T-cell (primary cell): ENCODE measurements around the gene ERGIC1. TPM values are rescaled to one million over a fixed set of nuclear protein-coding genes. Genes with fewer than 3 reads are reported as not detected.

Experiments used
- ATAC-seq, 4 experiments: fragments of 200-7000 bp in 3 of 4; fragments of 150-1000 bp in 1 of 4; cut with Tn5 transposase; replicated peaks in 1 of 4; 1 replicate in 3 of 4; 2 replicates in 1 of 4; pipeline ENCODE4 v1.10.0; 2021; ENCODE audit warnings: moderate library complexity in 3 of 4, mild to moderate bottlenecking in 2 of 4, moderate number of reproducible peaks in 1 of 4
- CTCF ChIA-PET, 2 donors: fragments of 300-600 bp; sonication (Branson Sonifier 250); formaldehyde crosslinking; loops; one replicate each; lab custom pipeline; 2022; ENCODE audit warnings: antibody characterized with exemption in 2 of 2; lab: Charles Lee
- POLR2A ChIA-PET, 2 donors: fragments of 300-600 bp; sonication (Branson Sonifier 250); formaldehyde crosslinking; loops; one replicate each; lab custom pipeline; 2022; ENCODE audit warnings: antibody characterized with exemption in 2 of 2; lab: Charles Lee
- DNase-seq, 35 experiments: peaks; one replicate each; pipeline versions ENCODE4 v3.0.0 to v3.0.0-alpha.2; 2013 to 2023
- H3K27ac ChIP-seq: one replicate; pipeline ENCODE4 v1.5.1; 2013; ENCODE audit warnings: low read length
- H3K27me3 ChIP-seq, 2 experiments: replicated peaks in 1 of 2; 1 replicate in 1 of 2; 2 replicates in 1 of 2; pipeline versions ENCODE4 v1.6.1 to v1.7.0; 2013; ENCODE audit warnings: low read length in 1 of 2, mixed read lengths in 1 of 2; ENCODE audit not compliant: control insufficient read depth in 2 of 2, insufficient read depth in 2 of 2; ENCODE audit errors: extremely low read depth in 1 of 2
- H3K36me3 ChIP-seq, 2 donors: 1 replicate in 1 of 2; 2 replicates in 1 of 2; pipeline versions ENCODE4 v1.6.1 to v1.7.0; 2013; ENCODE audit warnings: low read length in 1 of 2; ENCODE audit not compliant: control insufficient read depth in 2 of 2, insufficient read depth in 1 of 2; ENCODE audit errors: extremely low read depth in 1 of 2
- H3K4me1 ChIP-seq, 2 experiments: 1 replicate in 1 of 2; 2 replicates in 1 of 2; pipeline versions ENCODE4 v1.6.1 to v1.7.0; 2013; ENCODE audit warnings: low read length in 2 of 2, mixed read lengths in 1 of 2; ENCODE audit not compliant: insufficient read depth in 2 of 2, control insufficient read depth in 1 of 2; ENCODE audit errors: extremely low read depth in 1 of 2
- H3K4me3 ChIP-seq, 2 donors: 1 replicate in 1 of 2; 2 replicates in 1 of 2; pipeline versions ENCODE4 v1.5.1 to v1.7.0; 2013; ENCODE audit warnings: mild to moderate bottlenecking in 2 of 2, low read length in 1 of 2, moderate library complexity in 1 of 2; ENCODE audit not compliant: control insufficient read depth in 1 of 2; ENCODE audit errors: extremely low read depth in 1 of 2
- H3K9me3 ChIP-seq: 2 replicates; pipeline ENCODE4 v1.7.0; 2013
- H3K27ac Mint-ChIP-seq, 2 donors: one replicate each; pipeline ENCODE4 v1.8.0; 2020 to 2021; ENCODE audit warnings: mild to moderate bottlenecking in 2 of 2, mixed read lengths in 2 of 2
- H3K27me3 Mint-ChIP-seq, 2 donors: one replicate each; pipeline ENCODE4 v1.8.0; 2021 to 2022; ENCODE audit warnings: mixed read lengths in 2 of 2
- H3K36me3 Mint-ChIP-seq: one replicate; pipeline ENCODE4 v1.8.0; 2021; ENCODE audit warnings: mixed read lengths
- H3K4me1 Mint-ChIP-seq, 3 donors: one replicate each; pipeline ENCODE4 v1.8.0; 2020 to 2022; ENCODE audit warnings: mixed read lengths in 3 of 3, mild to moderate bottlenecking in 1 of 3
- H3K4me3 Mint-ChIP-seq, 3 donors: one replicate each; pipeline ENCODE4 v1.8.0; 2020 to 2022; ENCODE audit warnings: mild to moderate bottlenecking in 3 of 3, mixed read lengths in 3 of 3, moderate library complexity in 3 of 3
- H3K9me3 Mint-ChIP-seq, 3 donors: one replicate each; pipeline ENCODE4 v1.8.0; 2020 to 2022; ENCODE audit warnings: mixed read lengths in 3 of 3
- WGBS: methylation state at CpG from one replicate; pipeline ENCODE4 v1.1.5; 2013; ENCODE audit warnings: missing lambda C conversion rate; ENCODE audit not compliant: insufficient coverage; 5-methylcytosine and 5-hydroxymethylcytosine counted together
- total RNA-seq, 35 experiments: library from RNA in 6 of 35; stranded (reverse) in 6 of 35; fragments of 120-200 nt in 1 of 35; gene quantifications; one replicate each; pipeline versions ENCODE4 v1.2.1 to v1.2.4 and lab custom pipeline; 2013 to 2026

ERGIC1 gene
- total RNA-seq, 5 donors from 2014 or later (not counting 1 experiment from before 2014, with no cell fraction given) = 45.5 to 67.7 (median 46.8) TPM

GRCh38 chr5:172984244-172984953 lies 150.3 kb downstream of the ERGIC1 start:
- CTCF ChIA-PET = interaction anchor here (0.6 to 2.3 kb wide), 23 partner anchors 11 to 978 kb away, joined by 3 to 25 read pairs (median 4); partner anchors contain the start of genes BNIP1 (in 1 of the 2), FBXW11 (in 1 of the 2), RPL26L1 (in 1 of the 2) and UBTD2 (in 1 of the 2)
- Histone ChIP-seq H3K27me3 (no peaks in the 10 kb centered on the region), H3K4me3 (peak overlapping the region; percentile 80 to 88), H3K4me1 (peaks cover 6 to 21% of the 10 kb centered on the region in 2 experiments), H3K27ac (peak overlapping the region; percentile 88), H3K9me3 (no peaks in the 10 kb centered on the region), H3K36me3 (peaks cover 0 to 8% of the 10 kb centered on the region in 2 donors)
- 0% methylated on average over 11 of the region's 15 CpGs for WGBS
- Mint-ChIP-seq H3K27ac (peak overlapping the region; percentile 97 to 98), H3K4me1 (peaks cover 33 to 58% (median 55%) of the 10 kb centered on the region in 3 donors), H3K36me3 (peaks cover 22% of the 10 kb centered on the region), H3K27me3 (no peaks in the 10 kb centered on the region), H3K9me3 (no peaks in the 10 kb centered on the region), H3K4me3 (peak overlapping the region; percentile 93 to 97 (median 96))
- POLR2A ChIA-PET = interaction anchor here (0.6 to 1.9 kb wide), 6 partner anchors 73 to 212 kb away, joined by 3 to 21 read pairs (median 4); partner anchors contain the start of gene BNIP1 (in 2 of the 2)
- ATAC-seq (peak; percentile 74 to 81 (median 77)), DNase-seq (peak; percentile 36 to 90 (median 81))

- Mint-ChIP-seq H3K4me1 (peaks cover 37 to 60% (median 55%) of the 10 kb centered on the region in 3 donors), H3K27ac (peak overlapping the region; percentile 68 to 80), H3K27me3 (no peaks in the 10 kb centered on the region), H3K9me3 (no peaks in the 10 kb centered on the region), H3K4me3 (peak overlapping the region; percentile 78 to 96 (median 93)), H3K36me3 (peaks cover 23% of the 10 kb centered on the region)
- H3K27ac ChIP-seq = no peak overlapping the region
- H3K9me3 ChIP-seq = no peaks in the 10 kb centered on the region
- peaks cover 0 to 11% of the 10 kb centered on the region in 2 donors for H3K36me3 ChIP-seq
- H3K4me1 ChIP-seq = peaks cover 6 to 21% of the 10 kb centered on the region in 2 experiments
- no peak overlapping the region for H3K4me3 ChIP-seq
- no peaks in the 10 kb centered on the region for H3K27me3 ChIP-seq
- no peak for ATAC-seq
- no peak for DNase-seq
- CTCF ChIA-PET = no interaction called here
- POLR2A ChIA-PET = interaction anchor here in 1 of 2 donors (0.6 kb wide), 1 partner anchor 63 kb away, joined by 3 read pairs; no protein-coding TSS in a partner anchor
Observed at GRCh38 chr5:172985596-172985995, 151.5 kb downstream of the ERGIC1 start.

GRCh38 chr5:172988276-172988675 lies 154.2 kb downstream of the ERGIC1 start:
- ChIA-PET CTCF (interaction anchor here in 1 of 2 donors (0.9 kb wide), 1 partner anchor 13 kb away, joined by 4 read pairs; no protein-coding TSS in a partner anchor), POLR2A (no interaction called here)
- H3K4me1 Mint-ChIP-seq = peaks cover 57 to 67% (median 63%) of the 10 kb centered on the region in 3 donors
- H3K27me3 Mint-ChIP-seq = no peaks in the 10 kb centered on the region
- peaks cover 39% of the 10 kb centered on the region for H3K36me3 Mint-ChIP-seq
- ATAC-seq = no peak
- Histone ChIP-seq H3K4me3 (no peak overlapping the region), H3K27me3 (no peaks in the 10 kb centered on the region), H3K27ac (no peak overlapping the region), H3K4me1 (peaks cover 6 to 17% of the 10 kb centered on the region in 2 experiments), H3K36me3 (peaks cover 7 to 16% of the 10 kb centered on the region in 2 donors), H3K9me3 (no peaks in the 10 kb centered on the region)
- no peaks in the 10 kb centered on the region for H3K9me3 Mint-ChIP-seq
- no peak for DNase-seq
- H3K27ac Mint-ChIP-seq = no peak overlapping the region
- WGBS = no CpG with 5 or more reads among the region's 3 CpGs
- no peak overlapping the region for H3K4me3 Mint-ChIP-seq

GRCh38 chr5:172990776-172991175 lies 156.7 kb downstream of the ERGIC1 start:
- Mint-ChIP-seq H3K27me3 (no peaks in the 10 kb centered on the region), H3K4me1 (peaks cover 57 to 60% (median 57%) of the 10 kb centered on the region in 3 donors), H3K4me3 (no peak overlapping the region), H3K27ac (no peak overlapping the region), H3K36me3 (peaks cover 50% of the 10 kb centered on the region), H3K9me3 (no peaks in the 10 kb centered on the region)
- H3K36me3 ChIP-seq = peaks cover 7 to 37% of the 10 kb centered on the region in 2 donors
- peaks cover 0 to 18% of the 10 kb centered on the region in 2 experiments for H3K4me1 ChIP-seq
- H3K9me3 ChIP-seq = no peaks in the 10 kb centered on the region
- no peak overlapping the region for H3K4me3 ChIP-seq
- no peaks in the 10 kb centered on the region for H3K27me3 ChIP-seq
- ChIA-PET CTCF (interaction anchor here in 1 of 2 donors (0.6 kb wide), 1 partner anchor 8 kb away, joined by 3 read pairs; no protein-coding TSS in a partner anchor), POLR2A (interaction anchor here in 1 of 2 donors (0.7 kb wide), 1 partner anchor 150 kb away, joined by 7 read pairs; no protein-coding TSS in a partner anchor)
- DNase-seq = no peak
- ATAC-seq = no peak
- no peak overlapping the region for H3K27ac ChIP-seq
- WGBS = no CpG with 5 or more reads among the region's 8 CpGs

GRCh38 chr5:172994405-172994804 lies 160.4 kb downstream of the ERGIC1 start:
- no peaks in the 10 kb centered on the region for H3K9me3 Mint-ChIP-seq
- no peaks in the 10 kb centered on the region for H3K27me3 Mint-ChIP-seq
- H3K36me3 Mint-ChIP-seq = peaks cover 42% of the 10 kb centered on the region
- ATAC-seq = no peak
- H3K27me3 ChIP-seq = no peaks in the 10 kb centered on the region
- peaks cover 0 to 8% of the 10 kb centered on the region in 2 experiments for H3K4me1 ChIP-seq
- peaks cover 44 to 50% (median 47%) of the 10 kb centered on the region in 3 donors for H3K4me1 Mint-ChIP-seq
- H3K27ac ChIP-seq = no peak overlapping the region
- ChIA-PET CTCF (interaction anchor here (0.5 to 0.7 kb wide), 2 partner anchors 20 to 931 kb away, joined by 4 to 6 read pairs; no protein-coding TSS in a partner anchor), POLR2A (interaction anchor here (0.5 to 0.6 kb wide), 3 partner anchors 60 to 721 kb away, joined by 3 to 5 read pairs (median 4); no protein-coding TSS in a partner anchor)
- no peak overlapping the region for H3K4me3 ChIP-seq
- H3K27ac Mint-ChIP-seq = no peak overlapping the region
- DNase-seq = no peak
- WGBS = no CpG with 5 or more reads among the region's 2 CpGs
- H3K36me3 ChIP-seq = peaks cover 7 to 47% of the 10 kb centered on the region in 2 donors
- no peak overlapping the region for H3K4me3 Mint-ChIP-seq
- H3K9me3 ChIP-seq = no peaks in the 10 kb centered on the region

- H3K4me1 Mint-ChIP-seq = peaks cover 53 to 68% (median 67%) of the 10 kb centered on the region in 3 donors
- peaks cover 0 to 28% of the 10 kb centered on the region in 2 donors for H3K36me3 ChIP-seq
- H3K9me3 Mint-ChIP-seq = no peaks in the 10 kb centered on the region
- ATAC-seq = no peak
- WGBS = no CpG with 5 or more reads among the region's 3 CpGs
- peaks cover 24% of the 10 kb centered on the region for H3K36me3 Mint-ChIP-seq
- no peak overlapping the region for H3K4me3 ChIP-seq
- peak overlapping the region in 1 of 2 donors; percentile 14 for H3K27ac Mint-ChIP-seq
- ChIA-PET CTCF (interaction anchor here in 1 of 2 donors (0.7 kb wide), 1 partner anchor 8 kb away, joined by 3 read pairs; no protein-coding TSS in a partner anchor), POLR2A (interaction anchor here in 1 of 2 donors (0.6 kb wide), 1 partner anchor 519 kb away, joined by 9 read pairs; no protein-coding TSS in a partner anchor)
- no peak for DNase-seq
- no peak overlapping the region for H3K27ac ChIP-seq
- H3K27me3 Mint-ChIP-seq = no peaks in the 10 kb centered on the region
- no peaks in the 10 kb centered on the region for H3K27me3 ChIP-seq
- peaks cover 0 to 28% of the 10 kb centered on the region in 2 experiments for H3K4me1 ChIP-seq
- H3K9me3 ChIP-seq = no peaks in the 10 kb centered on the region
- H3K4me3 Mint-ChIP-seq = no peak overlapping the region
Observed at GRCh38 chr5:172999372-172999973, 165.4 kb downstream of the ERGIC1 start.
